A673 (cell line): ENCODE measurements around the gene MRPS35.

Experiments
- EZH2 ChIP-seq: fragments of 200-600 bp; sonication (generic); IDR thresholded peaks from 2 replicates; pipeline ENCODE4 v1.6.1; 2017; ENCODE audit warnings: borderline replicate concordance, low read depth, mild to moderate bottlenecking, mixed read lengths, antibody characterized with exemption, low read length; ENCODE audit not compliant: poor library complexity, severe bottlenecking
- TF ChIP-seq, protein P1 (sequence below): fragments of 300-800, 200-600 bp; sonication (generic); conservative IDR thresholded peaks from 2 replicates; pipeline ENCODE4 v1.5.1; 2017; ENCODE audit warnings: low read depth, mild to moderate bottlenecking, antibody characterized with exemption, low read length, moderate library complexity, mixed read lengths

DNA sequence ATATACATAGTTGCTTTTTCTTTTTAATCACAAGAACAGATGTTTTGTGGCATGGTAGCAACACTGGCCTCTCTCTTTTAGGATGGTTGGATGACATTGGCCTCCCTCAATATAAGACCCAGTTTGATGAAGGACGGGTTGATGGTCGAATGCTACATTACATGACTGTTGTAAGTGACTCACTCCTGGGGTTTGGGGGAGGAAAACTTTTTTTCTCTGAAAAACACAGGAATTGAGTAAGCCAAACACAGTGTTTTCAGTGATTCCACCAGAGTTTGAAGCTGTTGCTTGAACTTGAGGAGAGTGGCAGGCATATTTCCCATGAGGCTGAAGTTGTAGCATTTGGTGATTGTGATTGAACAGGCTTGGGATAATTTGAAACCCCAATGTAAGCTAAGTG lies 28.1 kb upstream of the MRPS35 start:
- TF ChIP-seq, protein P1, sequence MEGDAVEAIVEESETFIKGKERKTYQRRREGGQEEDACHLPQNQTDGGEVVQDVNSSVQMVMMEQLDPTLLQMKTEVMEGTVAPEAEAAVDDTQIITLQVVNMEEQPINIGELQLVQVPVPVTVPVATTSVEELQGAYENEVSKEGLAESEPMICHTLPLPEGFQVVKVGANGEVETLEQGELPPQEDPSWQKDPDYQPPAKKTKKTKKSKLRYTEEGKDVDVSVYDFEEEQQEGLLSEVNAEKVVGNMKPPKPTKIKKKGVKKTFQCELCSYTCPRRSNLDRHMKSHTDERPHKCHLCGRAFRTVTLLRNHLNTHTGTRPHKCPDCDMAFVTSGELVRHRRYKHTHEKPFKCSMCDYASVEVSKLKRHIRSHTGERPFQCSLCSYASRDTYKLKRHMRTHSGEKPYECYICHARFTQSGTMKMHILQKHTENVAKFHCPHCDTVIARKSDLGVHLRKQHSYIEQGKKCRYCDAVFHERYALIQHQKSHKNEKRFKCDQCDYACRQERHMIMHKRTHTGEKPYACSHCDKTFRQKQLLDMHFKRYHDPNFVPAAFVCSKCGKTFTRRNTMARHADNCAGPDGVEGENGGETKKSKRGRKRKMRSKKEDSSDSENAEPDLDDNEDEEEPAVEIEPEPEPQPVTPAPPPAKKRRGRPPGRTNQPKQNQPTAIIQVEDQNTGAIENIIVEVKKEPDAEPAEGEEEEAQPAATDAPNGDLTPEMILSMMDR: no peak
- TF ChIP-seq EZH2: no peak
